Endometrial microvascular endothelial cells (primary cell): Measurements from ENCODE around the gene DLL1. TPM values are rescaled to one million over a fixed set of nuclear protein-coding genes. Genes with fewer than 3 reads are reported as not detected.

Experiments used
- in situ Hi-C: cut with HindIII; loops from 2 replicates; pipeline ENCODE4 v1.10.0; 2017; ENCODE audit warnings: low sequenced_read_pairs, low pct_unique_long_range_greater_than_20kb; ENCODE audit errors: inconsistent ontology term
- total RNA-seq: library from RNA; depleted of rRNA; stranded (reverse); fragments of >200 nt; gene quantifications from one replicate; pipeline ENCODE4 v1.2.3, GENCODE V29; 2015; ENCODE audit errors: inconsistent ontology term

Gene DLL1
- total RNA-seq, 1 donor from 2014 or later, result 0.37 TPM

DNA sequence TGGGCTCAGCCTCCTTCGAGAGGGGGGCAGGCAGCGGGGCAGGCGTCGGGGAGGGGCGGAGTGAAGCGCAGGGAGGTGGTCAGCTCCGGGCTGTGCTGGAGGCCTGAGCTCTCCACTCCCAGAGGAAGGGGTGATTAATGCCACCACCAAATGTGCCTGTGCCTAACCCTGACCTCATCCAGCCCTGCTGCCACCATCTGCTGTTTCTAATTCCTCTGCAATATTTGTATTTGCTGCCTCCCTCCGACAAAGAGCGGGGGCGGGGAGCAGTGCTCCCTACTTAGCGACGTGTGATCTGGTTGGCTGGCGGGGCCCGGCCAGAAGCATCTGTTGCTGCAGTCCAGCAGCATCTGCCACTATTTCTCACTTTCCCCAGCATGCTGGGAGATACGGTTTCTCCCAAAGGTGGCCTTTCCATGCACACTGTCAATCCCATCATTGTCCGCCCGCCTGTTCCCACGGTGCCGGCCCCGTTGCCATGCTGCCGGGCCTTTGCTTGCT, 47.0 kb downstream of the DLL1 start:
- in situ Hi-C loops, result no loop called here

DNA sequence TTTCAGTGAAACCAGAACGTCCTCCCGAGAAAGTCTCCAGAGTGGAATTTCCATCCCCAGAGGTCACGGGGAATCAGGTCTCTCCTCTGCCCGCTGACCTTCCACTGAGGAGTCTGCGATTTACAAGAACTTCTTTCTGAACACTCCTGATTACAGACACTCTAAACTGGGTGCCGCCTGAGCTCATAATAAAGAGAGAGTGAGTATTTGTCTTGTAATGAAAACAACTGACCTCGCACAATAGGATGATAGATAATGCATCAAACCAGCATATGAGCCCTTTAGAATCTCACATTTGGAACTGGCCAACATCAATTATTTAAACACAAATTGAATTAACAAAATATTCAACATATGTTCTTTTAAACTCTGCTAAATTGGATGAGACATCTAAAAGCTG, 47.5 kb downstream of the DLL1 start:
- in situ Hi-C loops, result no loop called here

DNA sequence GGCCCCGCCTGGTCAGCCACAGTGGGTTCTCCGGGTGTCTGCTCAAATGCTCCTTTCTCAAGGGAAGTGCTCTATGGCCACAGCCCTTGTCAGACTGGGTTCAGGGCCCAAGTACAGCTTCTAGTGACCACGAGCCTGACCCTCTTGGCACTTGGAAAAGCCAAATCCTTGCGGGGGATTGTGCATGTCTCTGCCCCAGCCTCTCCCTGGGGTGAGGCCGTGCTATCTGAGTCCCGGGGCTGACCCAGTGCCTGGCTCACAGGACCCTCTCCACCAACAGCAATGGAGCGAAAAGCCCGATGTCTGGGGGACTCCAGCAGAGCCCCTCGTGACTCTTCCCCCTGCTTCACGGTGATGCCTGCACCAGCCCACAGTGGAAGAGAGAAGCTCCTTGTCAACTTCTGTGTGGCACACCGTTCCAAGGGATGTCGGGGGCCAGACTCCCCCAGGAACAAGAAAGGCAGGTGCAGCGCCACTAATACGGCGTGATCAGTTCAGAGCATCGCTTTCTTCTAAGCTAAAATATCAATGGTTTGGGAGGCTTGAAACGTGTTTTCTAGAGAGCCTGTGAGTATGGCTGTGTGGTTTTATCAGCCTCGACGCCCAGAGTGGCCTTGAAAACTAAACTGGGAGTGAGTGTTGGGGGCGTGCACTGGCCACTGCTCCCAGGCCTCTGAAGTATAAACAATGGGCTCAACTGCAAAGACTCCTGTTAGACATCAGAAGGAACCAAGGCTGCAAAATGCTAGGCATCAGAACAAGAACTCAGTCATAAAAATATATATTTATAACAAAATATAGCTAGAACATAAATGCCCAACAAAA, 51.9 kb downstream of the DLL1 start:
- in situ Hi-C loops, result no loop called here

DNA sequence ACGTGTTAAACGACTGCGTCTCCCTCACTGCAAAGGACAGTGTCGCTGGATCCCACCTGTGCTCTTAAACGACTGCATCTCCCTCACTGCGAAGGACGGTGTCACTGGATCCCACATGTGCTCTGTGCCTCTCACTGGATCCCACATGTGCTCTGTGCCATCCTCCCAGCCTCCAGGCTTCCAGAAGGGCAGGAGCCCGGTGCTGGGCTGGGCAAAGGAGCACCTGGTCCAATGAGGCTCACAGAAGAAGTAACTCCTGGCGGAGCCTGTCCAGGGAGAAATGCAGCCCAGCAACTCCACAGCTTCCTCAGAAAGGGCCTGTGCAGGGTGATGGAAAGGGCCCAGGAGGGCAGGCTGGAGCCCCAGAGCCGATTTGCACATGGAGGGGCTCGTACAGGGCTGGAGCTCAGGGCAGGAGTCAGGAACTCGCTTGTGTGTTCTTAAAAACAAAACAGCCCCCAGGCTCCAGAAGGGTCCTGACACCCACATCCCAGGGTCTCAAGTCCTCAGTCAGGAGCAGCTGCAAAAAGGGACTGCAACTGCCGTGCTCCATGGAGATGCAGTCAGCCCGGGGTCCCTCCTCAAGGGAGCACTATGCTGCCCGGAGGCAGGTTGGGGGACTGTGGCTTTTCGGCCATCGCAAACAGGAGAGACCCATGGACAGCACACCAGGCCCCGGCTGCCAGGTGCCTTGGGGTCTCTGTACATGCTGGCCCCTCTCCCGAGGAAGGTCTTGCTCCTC, 52.7 kb downstream of the DLL1 start:
- in situ Hi-C loops, result no loop called here

DNA sequence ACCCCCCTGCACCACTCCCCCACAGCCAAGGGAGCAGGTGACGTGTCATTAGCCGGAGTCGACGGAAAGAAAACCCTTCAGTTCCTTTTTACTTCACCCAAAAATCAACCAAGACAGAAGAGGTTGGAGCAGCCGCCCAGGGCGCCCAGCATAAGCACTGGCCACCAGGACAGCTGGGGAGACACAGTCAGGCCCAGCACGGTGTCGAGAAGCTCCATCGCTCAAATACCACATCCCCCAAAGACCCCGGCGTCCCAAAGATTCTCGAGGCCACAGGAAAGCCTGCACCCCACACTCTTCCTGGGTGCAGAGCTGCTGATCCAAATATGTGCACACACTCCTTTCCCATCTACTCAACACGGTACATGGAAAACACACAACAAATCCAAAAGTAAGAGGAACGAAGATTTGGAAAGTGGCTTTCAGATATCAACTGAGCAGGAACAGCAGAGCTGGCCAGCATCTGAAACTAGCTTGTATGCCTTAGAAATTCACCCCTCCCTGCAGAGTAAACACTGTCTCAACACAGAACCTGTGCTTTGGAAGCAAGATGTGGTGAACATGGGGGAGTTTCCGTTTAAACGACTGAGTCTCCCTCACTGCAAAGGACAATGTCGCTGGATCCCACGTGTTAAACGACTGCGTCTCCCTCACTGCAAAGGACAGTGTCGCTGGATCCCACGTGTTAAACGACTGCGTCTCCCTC, 54.6 kb downstream of the DLL1 start:
- in situ Hi-C loops, result no loop called here

DNA sequence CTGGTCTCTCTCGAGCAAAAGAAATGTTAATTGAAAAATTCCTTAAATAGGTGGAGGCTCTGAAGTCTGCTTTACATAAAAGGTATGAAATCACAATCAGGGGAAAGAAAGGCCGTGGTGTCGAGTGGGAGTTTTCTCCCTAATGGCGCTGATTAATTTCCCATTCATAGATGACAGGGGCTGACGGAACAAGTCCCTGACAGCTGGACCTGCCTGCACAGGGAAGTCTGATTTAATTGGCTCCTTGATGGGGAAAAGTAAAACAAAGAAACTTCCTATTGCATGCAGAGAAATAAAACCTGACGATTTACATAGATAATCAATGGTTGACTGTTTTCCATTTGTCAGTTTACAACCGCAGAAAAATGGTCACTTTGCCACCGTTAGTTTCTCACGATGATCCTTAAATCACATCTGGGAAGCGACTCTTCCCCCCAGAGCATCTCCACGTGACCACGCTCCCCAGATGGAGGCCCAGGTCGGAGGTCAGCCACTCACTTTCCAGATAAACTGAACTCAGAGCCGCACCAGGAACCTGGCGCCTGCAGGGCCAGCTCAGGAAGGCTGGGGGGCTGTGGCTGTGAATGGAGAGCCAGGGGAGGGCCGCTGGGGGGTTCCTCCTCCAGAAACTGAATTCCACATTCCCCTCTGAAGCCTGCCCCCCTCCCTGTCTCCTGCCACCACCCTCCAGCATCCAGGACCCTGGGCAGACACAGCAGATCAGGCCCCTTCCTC, 55.3 kb downstream of the DLL1 start:
- in situ Hi-C loops, result no loop called here

DNA sequence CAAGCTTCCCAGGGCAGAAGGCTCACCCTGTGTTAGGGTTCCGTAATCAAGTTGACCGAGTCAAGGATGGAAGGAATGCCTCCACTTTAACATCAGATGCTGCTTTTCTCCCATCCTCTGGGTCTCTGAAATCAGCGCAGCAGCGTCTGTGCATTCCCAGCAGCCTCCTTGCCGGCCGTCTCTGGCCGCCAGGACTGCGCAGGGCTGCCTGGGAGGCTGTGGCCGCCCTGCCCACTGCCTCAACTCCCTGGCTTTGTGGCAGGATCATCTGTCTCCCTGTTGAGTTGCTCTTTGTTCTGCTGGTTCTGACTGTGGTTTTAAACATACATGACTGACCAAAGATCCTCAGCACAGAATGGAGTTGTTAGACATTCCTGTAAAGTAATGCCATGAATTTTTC, 56.5 kb downstream of the DLL1 start:
- in situ Hi-C loops, result no loop called here

DNA sequence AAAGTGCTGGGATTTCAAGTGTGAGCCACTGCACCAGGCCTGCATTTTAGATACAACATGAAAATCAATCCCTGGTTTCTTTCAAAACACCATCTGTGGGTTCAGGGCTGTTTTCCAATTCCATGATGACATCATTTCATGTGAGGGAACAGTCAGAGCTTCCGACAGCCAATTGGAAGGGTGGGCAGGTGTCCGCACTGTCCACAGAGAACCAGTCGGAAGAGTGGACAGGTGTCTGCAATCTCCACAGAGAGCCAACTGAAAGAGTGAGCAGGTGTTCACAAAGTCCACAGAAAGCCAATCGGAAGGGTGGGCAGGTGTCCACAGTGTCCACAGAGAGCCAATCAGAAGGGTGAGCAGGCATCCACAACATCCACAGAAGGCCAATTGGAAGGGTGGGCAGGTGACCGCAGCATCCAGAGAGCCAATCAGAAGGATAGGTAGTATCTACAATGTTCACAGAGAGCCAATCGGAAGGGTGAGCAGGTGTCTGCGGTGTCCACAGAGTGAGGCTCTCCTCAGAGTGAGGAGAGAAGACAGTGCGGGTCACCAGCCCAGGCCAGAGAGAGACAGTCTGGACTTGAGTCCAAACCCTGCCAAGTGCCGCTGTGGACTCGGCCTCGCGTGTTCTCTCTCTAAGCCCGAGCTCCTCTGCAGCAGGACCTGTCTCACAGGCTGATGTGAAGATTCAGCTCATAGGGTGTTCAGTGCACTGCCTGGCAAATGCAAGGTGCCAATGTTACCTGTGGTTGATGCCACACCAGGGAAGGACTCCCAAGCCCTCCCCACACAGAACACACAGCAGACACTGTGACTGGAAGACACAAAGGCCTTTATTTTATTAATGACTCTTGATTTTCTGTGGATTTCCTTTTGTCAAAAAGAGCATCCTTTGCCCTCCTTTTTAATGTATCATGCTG, 57.3 kb downstream of the DLL1 start:
- in situ Hi-C loops, result no loop called here

Other genes starting within 250 kb of the DLL1 start
- 20.0 TPM for gene FAM120B, start 15.7 kb upstream of the DLL1 start, total RNA-seq